NK-92 (cell line): ENCODE measurements around the gene SLC17A6.

Experiments used
- DNase-seq: peaks from one replicate; lab custom pipeline; 2025; ENCODE audit not compliant: unreplicated experiment; lab: John Stamatoyannopoulos, UW

Gene SLC17A6

GRCh38 chr11:22389526-22390282 is 51.5 kb downstream of the SLC17A6 start:
- DNase-seq = no peak

GRCh38 chr11:22390283-22390655 is 52.1 kb downstream of the SLC17A6 start:
- DNase-seq = no peak

- DNase-seq = no peak
Measured at GRCh38 chr11:22392561-22392960, 54.4 kb downstream of the SLC17A6 start.

- DNase-seq = no peak
Measured at GRCh38 chr11:22405377-22405776, 67.2 kb downstream of the SLC17A6 start.

GRCh38 chr11:22407267-22407666 is 69.1 kb downstream of the SLC17A6 start:
- no peak for DNase-seq

- DNase-seq = no peak
Measured at GRCh38 chr11:22407921-22408320, 69.7 kb downstream of the SLC17A6 start.

- DNase-seq = no peak
Measured at GRCh38 chr11:22415476-22415875, 77.3 kb downstream of the SLC17A6 start.

GRCh38 chr11:22416462-22416861 is 78.3 kb downstream of the SLC17A6 start:
- DNase-seq = no peak

- DNase-seq = no peak
Measured at GRCh38 chr11:22426915-22427314, 88.7 kb downstream of the SLC17A6 start.
